GM21717 (cell line): Measurements from ENCODE around the gene DUOX2.
"Not testable (repeated sequence)": the region's sequence is repeated elsewhere in the genome, so short reads cannot be mapped to it uniquely, and the experiment has no call there.

ENCODE experiments used
- ATAC-seq: cut with Tn5 transposase; IDR thresholded peaks from one replicate; pipeline ENCODE4 v1.9.1; 2021; ENCODE audit warnings: mild to moderate bottlenecking, moderate library complexity; ENCODE audit not compliant: unreplicated experiment

Gene DUOX2

DNA sequence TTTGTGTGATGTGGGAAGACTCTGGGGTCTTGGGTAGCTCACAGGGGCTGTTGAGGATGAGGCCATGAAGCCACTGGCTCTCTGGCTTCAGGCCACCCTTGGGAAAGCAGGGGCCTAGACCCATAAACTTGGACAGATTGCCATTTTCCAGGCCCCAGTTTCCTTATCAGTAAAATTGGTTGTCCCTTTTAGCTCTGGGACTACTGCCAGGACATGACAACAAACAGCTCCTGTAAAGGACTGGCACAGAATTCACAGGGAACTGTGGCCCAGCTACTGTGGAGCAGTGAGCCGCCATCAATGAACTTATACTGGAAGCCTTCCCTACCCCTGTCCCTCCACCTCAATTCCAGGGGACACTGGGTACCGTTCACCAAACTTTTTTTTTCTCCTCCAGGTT lies 36.6 kb downstream of the DUOX2 start:
- ATAC-seq = not testable (repeated sequence)

DNA sequence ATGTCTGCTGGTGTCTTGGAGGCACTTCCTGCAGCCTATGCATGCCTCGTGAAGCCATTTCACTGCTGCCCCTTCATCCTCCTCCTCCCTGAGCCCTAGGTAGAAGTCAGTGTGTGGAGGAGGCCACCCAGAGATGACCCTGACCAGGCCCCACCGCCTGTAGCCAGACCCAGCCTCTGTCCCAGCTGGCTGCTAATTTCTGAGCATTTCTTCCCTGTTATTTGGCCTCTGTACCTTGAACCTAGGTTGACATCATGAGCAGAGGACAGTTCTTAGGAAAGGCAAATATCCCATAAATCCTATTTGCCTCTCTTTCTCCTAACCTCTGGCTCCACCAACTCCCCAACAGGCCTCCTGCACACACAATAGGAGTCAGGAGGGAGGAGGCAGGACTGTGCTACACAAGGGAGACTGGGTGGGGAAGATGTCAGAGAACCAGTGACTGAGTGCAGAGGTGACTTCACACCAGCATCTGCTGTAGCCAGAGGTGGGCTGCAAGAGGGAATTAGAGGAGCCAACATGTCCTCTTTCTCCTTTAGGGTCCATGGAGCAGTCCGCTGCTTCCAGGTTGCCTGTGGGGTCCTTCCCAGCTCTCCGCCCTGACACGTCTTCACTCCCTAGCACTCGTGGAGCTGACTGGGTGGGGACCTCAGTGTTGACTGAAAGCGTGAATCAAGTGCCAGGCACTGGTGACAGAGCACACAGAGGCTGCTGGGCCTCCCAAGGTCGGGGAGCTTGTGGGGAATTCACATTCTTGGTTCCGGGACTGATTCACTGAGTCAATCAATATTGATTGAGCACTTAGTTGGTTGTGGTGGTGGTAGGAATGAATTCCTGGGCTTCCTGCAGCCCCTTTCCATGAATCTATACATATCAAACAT lies 38.3 kb downstream of the DUOX2 start:
- ATAC-seq = not testable (repeated sequence)

DNA sequence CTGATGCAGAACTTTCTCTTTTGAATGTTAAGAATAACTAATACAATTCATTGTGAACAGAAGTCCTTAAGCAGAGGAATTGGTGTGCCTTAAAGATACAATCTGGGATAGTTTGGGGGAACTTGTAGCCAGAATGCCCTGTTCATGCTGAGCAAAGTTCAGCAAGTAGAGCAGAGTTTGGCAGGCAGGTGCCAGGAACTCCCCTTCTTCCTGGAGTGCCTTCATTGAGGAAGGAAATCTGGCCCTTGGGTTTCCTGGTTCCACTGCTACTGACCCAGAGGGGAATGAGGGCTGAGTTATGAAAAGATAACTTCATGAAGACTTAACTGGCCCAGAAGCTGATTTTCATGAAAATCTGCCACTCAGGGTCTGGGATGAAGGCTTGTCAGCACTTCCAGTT lies 40.4 kb downstream of the DUOX2 start:
- ATAC-seq = not testable (repeated sequence)

DNA sequence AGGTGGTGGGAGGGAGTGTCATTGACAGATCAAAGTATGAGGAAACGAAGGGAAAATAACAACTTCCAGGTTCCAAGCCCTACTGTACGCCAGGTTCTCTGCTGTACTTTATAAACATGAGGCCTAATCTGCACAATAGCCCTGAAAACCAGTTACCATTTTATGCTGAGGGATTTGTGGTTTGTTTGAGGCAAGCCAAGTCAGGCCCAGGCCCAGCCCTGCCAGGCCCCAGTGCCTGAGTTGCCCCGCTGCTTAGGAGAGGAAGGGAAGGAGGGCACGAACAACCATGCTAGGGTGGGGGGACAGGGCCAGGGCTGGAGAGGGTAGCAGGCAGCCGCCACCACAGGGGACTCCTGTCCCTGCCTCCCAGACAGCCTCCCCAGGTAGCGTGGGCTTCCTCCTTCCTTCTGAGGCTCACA lies 44.0 kb downstream of the DUOX2 start:
- not testable (repeated sequence) for ATAC-seq

DNA sequence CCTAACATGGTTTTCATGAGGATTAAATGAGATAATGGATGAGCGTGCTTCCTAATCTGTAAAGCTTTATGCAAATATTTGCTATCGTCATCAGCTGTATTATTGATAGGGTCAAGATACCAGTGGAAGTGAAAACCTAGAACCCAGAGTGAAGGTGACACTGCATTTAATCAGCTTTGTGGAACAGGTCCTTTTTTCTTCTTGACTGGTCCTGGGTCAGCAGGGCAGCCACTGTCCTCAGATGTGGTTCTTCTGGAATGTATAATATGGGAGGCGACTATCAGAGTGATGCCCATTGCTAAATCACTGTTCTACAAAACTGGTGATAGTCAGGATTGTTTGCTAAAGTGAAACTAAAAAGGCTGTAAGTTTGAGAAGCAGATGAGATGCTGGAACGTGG lies 49.6 kb downstream of the DUOX2 start:
- ATAC-seq = no peak

DNA sequence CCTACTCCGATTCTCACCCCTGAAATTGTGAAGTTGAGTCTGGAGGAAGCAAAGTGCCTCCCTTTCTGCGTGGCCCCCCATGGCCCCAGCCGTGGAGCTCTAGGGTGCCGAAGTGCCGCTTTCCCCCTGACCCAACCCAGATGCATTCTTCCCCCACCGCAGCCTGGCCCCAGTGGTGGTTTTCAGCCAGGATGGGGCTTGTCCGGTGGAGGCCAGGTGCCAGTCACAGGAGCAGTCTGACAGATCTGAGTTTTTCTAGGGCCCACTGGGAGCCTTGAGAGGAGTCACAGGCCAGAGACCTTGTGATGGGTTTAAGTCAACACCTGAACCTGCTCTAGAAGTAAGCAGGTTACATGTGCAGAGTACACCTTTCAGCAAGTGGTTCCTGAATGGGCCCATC lies 51.7 kb downstream of the DUOX2 start:
- not testable (repeated sequence) for ATAC-seq

DNA sequence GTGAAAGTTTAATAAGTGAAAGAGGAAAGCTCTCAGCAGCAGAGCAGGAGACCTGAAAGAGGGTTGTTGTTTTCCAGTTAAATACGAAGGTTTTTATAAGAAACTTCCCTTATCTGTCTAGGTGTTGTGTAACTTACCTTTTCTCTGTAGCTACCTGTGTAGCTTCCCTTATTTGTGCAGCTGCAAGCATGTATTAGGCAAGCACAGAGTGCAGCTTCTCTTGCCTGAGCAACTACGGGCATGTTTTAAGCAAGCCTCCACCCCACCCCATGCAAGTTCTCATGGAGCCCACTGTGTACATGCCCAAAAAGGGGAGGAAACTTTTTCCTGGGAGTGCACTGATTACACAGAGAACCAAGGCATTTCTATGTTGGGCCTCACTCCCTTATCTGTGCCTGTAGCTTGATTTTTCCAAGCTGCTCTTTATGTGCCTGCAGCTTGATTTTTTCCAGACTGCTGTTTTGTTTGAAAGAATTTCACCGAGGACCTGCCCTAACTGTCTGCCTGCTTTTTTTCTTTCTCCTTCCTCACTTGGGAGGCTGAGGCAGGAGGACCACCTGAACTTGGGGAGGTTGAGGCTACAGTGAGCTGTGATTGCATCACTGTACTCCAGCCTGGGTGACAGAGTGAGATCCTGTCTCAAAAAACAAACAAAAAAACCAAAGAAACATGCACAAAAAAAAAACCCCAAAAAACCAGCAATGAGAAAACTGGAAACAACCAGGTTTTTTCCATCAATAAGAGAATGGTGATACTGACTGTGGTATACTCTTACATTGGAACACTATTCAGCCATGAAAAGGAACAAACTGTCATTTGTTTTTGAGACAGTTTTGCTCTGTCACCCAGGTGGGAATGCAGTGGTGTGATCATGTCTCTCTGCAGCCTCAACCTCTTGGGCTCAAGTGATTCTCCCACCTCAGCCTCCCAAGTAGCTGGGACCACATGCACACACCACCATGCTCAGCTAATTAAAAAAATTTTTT lies 55.0 kb downstream of the DUOX2 start:
- ATAC-seq = not testable (repeated sequence)

DNA sequence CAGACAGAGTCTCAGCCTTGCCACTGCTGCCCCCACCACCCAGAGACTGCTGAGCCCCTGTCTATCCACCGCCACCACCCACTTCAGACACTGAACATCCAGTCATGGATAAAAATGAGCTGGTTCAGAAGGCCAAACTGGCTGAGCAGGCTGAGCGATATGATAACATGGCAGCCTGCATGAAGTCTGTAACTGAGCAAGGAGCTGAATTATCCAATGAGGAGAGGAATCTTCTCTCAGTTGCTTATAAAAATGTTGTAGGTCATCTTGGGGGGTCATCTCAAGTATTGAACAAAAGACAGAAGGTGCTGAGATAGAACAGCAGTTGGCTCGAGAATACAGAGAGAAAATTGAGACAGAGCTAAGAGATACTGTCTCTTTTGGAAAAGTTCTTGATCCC lies 61.3 kb downstream of the DUOX2 start:
- ATAC-seq = not testable (repeated sequence)

DNA sequence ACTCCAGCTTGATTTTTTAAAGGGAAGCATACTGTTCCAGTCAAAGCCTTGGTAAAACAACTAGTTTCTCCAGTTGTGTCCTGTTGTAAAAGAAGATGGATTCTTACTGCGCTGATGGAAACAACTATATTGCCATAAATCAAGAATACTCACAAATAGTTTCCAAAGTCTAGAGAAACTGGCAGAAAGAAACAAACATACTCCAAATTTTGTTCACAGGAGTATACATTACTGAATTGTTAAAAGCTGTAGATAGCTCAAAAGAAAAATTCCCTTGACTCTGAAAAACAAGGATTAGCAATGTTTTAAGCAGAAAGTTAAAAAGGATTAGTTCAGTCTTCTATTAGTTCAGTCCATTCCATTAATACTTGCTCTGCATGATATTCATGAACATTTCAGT lies 63.4 kb downstream of the DUOX2 start:
- ATAC-seq = no peak

DNA sequence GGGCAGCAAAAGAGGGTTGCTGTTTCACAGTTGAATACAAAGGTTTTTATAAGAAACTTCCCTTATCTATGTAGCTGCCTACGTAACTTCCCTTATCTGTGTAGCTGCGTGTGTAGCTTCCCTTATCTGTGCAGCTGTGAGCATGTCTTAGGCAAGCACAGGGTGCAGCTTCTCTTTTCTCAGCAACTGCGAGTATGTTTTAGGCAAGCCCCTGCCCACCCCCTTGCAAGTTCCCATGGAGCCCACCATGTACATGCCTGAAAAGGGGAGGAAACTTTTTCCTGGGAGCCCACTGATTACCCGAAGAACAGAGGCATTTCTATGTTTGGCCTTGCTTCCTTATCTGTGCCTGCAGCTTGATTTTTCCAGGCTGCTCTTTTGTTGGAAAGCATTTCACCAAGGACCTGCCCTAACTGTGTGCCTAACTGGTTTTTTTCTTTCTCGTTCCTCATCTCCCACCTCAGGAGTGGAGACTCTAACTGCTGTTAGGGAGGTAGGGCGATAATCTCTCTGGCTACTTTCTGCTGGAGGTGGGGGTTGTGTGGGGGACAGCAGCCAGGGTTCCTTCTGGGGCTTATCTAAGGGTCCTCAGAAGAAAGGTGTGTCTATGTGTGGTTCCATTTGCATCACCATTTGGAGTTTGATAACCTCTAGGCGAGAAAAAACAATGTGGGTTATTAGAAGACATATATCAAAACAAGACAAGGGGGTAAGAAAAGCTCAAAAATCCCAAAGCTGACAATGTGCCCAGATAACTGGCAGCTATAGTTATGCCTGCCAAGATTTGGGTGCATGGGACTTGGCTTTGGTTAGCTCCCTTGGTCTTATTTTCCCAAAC lies 65.0 kb downstream of the DUOX2 start:
- no peak for ATAC-seq

DNA sequence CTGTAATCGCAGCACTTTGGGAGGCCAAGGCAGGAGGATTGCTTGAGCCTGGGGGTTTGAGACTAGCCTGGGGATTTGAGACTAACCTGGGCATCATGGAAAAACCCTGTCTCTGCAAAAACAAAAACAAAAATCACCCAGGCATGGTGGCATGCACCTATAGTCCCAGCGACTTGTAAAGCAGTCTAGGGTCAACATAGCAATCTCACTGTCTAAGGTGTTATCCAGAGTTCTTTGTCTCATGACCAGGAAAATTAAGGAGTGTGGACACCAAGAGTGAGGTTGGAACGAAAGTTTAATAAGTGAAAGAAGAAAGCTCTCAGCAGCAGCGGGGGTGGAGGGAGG lies 65.6 kb downstream of the DUOX2 start:
- ATAC-seq = not testable (repeated sequence)

DNA sequence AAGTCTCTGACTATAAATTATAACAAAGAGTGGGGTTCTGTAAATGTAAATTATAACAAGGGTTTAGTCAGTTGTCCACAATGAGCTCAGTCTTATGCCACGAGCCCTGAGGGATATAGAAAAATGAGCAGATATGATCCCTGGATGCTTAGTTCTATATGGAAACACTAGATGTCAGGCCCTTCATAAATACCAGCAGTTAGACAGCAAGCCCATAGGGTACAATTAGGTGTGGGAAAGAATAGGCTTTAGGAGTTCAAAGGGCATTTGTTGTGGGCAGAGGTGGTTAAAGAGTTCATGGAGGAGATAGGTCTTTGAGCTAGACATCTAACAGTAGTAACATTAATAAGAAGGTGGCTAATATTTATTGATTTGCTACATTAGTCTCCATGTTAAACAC lies 69.7 kb downstream of the DUOX2 start:
- not testable (repeated sequence) for ATAC-seq

DNA sequence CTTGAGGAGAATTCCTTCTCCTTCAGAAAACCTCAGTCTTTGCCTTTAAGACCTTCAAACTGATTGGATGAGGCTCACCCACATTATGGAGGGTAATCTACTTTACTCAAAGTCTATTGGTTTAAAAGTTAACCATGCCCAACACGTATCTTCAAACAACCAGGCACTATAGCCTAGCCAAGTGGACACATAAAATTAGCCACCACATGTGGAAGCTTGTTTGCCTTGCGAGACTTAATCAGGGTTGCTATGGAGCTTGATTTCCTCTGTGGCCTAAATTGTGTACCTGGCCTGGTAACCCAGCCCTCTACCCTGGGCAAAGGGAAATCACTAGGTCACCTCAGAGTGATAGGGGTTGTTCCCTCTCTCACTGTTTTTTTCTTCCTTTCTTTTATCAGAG lies 71.1 kb downstream of the DUOX2 start:
- ATAC-seq = not testable (repeated sequence)
